Measurements from ENCODE around the gene FXYD5.
A peak's percentile ranks its signal among the peaks of the same experiment; 100 is the strongest.
"Not testable (repeated sequence)": the region's sequence is repeated elsewhere in the genome, so short reads cannot be mapped to it uniquely, and the experiment has no call there.

Gene FXYD5

GRCh38 chr19:35149463-35149862 lies 5.1 kb upstream of the FXYD5 start:
- no peak for TF ChIP-seq CTCF (IDR thresholded peaks at IDR 0.05; ENCODE audit: low read depth, low read length, missing control alignments)
- DNase-seq (ENCODE audit: extremely low read depth, low read depth), result no peak
- no peak overlapping the region for H3K4me3 ChIP-seq (replicated peaks; ENCODE audit: low read depth, low read length)

- DNase-seq (ENCODE audit: extremely low read depth, low read depth), result no peak
- H3K4me3 ChIP-seq (replicated peaks; ENCODE audit: low read depth, low read length), result no peak overlapping the region
- TF ChIP-seq CTCF (IDR thresholded peaks at IDR 0.05; ENCODE audit: low read depth, low read length, missing control alignments), result no peak
Observed at GRCh38 chr19:35150445-35150844, 4.1 kb upstream of the FXYD5 start.

GRCh38 chr19:35151273-35152065 lies 3.1 kb upstream of the FXYD5 start:
- DNase-seq (ENCODE audit: extremely low read depth, low read depth), result no peak
- no peak for TF ChIP-seq CTCF (IDR thresholded peaks at IDR 0.05; ENCODE audit: low read depth, low read length, missing control alignments)
- no peak overlapping the region for H3K4me3 ChIP-seq (replicated peaks; ENCODE audit: low read depth, low read length)

GRCh38 chr19:35153129-35153522 lies 1.4 kb upstream of the FXYD5 start:
- not testable (repeated sequence) for H3K4me3 ChIP-seq (replicated peaks; ENCODE audit: low read depth, low read length); DNase-seq (ENCODE audit: extremely low read depth, low read depth)

GRCh38 chr19:35153701-35154524 lies 622 bp upstream of the FXYD5 start:
- TF ChIP-seq CTCF (IDR thresholded peaks at IDR 0.05; ENCODE audit: low read depth, low read length, missing control alignments), result peak; percentile 63
- peak overlapping the region; percentile 83 for H3K4me3 ChIP-seq (replicated peaks; ENCODE audit: low read depth, low read length)
- DNase-seq (ENCODE audit: extremely low read depth, low read depth), result no peak

GRCh38 chr19:35155441-35155840 lies 906 bp downstream of the FXYD5 start:
- DNase-seq (ENCODE audit: extremely low read depth, low read depth), result no peak
- peak overlapping the region; percentile 83 for H3K4me3 ChIP-seq (replicated peaks; ENCODE audit: low read depth, low read length)
- TF ChIP-seq CTCF (IDR thresholded peaks at IDR 0.05; ENCODE audit: low read depth, low read length, missing control alignments), result no peak

- TF ChIP-seq CTCF (IDR thresholded peaks at IDR 0.05; ENCODE audit: low read depth, low read length, missing control alignments), result no peak
- DNase-seq (ENCODE audit: extremely low read depth, low read depth), result no peak
- H3K4me3 ChIP-seq (replicated peaks; ENCODE audit: low read depth, low read length), result peak overlapping the region; percentile 83
Observed at GRCh38 chr19:35155981-35156672, 1.6 kb downstream of the FXYD5 start.
